Measurements from ENCODE around the gene VASH1.

VASH1 gene

DNA sequence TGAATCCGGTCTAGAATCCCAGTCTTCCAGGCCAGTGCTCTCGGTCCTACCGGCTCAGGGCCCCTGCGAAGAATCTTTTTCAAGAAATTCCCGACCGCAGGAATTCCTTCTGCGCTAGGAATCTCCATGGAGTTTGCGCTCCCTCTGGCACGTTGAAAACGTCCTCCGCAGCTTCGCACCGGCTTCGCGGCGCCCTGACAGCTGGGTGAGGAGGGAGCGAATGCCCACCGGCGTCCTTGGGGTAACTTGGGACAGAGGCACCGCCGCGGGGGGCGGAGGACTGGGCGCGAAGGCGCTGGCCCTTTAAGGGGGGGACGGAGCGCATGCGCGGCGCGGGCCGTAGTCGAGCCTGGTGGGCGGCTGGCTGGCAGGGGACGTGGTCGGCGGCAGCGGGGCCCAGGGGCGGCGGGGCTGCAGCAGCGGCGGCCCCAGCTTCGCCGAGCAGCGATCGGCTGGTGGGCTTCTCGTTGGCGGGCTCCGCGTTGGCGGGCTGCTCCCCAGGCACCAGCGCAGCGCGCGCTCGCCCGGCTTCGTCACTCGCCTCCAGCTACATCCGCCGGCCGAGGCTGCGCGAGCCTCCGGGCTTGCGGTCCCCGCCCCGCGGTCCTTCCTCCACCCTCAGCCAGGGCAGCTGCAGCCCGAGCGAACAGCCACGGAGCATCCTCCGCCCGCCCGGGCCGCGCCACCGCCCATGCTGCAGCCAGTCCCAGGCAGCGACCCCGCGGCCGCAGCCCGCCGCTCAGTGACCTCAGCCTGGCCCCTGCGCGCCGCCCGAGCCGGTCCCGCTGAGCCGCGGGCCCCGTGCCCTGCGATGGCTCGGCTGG is at the start of gene VASH1:
VASH1 (plus strand) TSS at position 333 of the 824 bp plus-strand sequence. CDS start 1,354 bp downstream, outside the sequence.
- H3K9ac ChIP-seq (ENCODE audit: insufficient read length, low read depth), result peak within 1 kb of the TSS; percentile 81
- DNase-seq (ENCODE audit: low read depth, low spot score), result no peak
- no peaks in the 10 kb centered on the region for H3K9me3 ChIP-seq (ENCODE audit: insufficient read depth, low read length)
- no peaks in the 10 kb centered on the region for H3K36me3 ChIP-seq (ENCODE audit: insufficient read depth, insufficient read length, low read length)
- H3K4me1 ChIP-seq (ENCODE audit: insufficient read depth, insufficient read length), result no peaks in the 10 kb centered on the region
- H3K4me3 ChIP-seq (ENCODE audit: insufficient read length, low read depth), result peak within 1 kb of the TSS; percentile 58
- TF ChIP-seq SUZ12 (IDR thresholded peaks at IDR 0.05; ENCODE audit: extremely low read depth, insufficient read depth, insufficient read length) (no peak), YY1 (IDR thresholded peaks at IDR 0.05; ENCODE audit: insufficient read depth, insufficient read length) (no peak), ZNF274 (IDR thresholded peaks at IDR 0.05; ENCODE audit: low read depth, low read length) (no peak)
- H3K27me3 ChIP-seq (ENCODE audit: insufficient read depth, insufficient read length), result peaks cover 41% of the 10 kb centered on the region

DNA sequence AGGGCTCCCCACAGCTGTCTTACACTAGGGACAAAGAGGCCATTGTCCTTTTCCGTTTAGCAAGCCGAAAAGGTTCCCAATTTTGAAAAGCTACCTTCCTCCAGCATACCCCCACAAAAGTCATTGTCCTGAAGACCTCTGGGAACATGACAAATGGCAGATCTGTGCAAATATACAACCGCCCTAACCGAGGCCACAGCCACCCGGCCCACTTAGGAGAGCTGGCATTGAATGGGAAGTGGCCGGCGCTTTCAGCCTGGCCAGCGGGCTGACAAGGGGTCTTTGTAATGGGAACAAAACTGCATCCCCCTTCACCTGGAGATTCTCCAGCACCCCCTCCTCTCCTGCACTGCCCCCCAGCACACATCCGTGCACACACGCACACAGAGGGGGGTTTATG is 48.1 kb upstream of the VASH1 start:
- H3K36me3 ChIP-seq (ENCODE audit: insufficient read depth, insufficient read length, low read length), result no peaks in the 10 kb centered on the region
- no peaks in the 10 kb centered on the region for H3K9me3 ChIP-seq (ENCODE audit: insufficient read depth, low read length)
- H3K4me1 ChIP-seq (ENCODE audit: insufficient read depth, insufficient read length), result no peaks in the 10 kb centered on the region
- DNase-seq (ENCODE audit: low read depth, low spot score), result no peak
- no peak overlapping the region for H3K4me3 ChIP-seq (ENCODE audit: insufficient read length, low read depth)
- no peaks in the 10 kb centered on the region for H3K27me3 ChIP-seq (ENCODE audit: insufficient read depth, insufficient read length)
- no peak for TF ChIP-seq YY1 (IDR thresholded peaks at IDR 0.05; ENCODE audit: insufficient read depth, insufficient read length)
- no peak for TF ChIP-seq ZNF274 (IDR thresholded peaks at IDR 0.05; ENCODE audit: low read depth, low read length)
- no peak for TF ChIP-seq SUZ12 (IDR thresholded peaks at IDR 0.05; ENCODE audit: extremely low read depth, insufficient read depth, insufficient read length)
- no peak overlapping the region for H3K9ac ChIP-seq (ENCODE audit: insufficient read length, low read depth)

DNA sequence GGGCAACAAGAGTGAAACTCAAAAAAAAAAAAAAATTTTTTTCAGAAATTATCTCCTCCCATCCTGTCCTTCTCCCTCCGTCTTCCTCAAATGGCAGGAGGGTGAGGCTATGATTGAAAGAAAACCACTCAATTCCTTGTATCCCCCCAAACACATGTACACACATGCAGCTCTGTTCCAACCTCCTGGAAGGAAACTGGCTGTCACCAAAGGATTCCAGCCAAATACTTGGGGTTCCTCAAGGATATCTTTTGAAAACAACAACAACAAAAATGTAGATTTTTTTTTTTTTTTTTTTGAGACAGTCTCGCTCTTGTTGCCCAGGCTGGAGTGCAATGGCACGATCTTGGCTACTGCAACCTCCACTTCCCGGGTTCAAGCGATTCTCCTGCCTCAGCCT is 46.8 kb upstream of the VASH1 start:
- H3K4me3 ChIP-seq (ENCODE audit: insufficient read length, low read depth), result no peak overlapping the region
- H3K36me3 ChIP-seq (ENCODE audit: insufficient read depth, insufficient read length, low read length), result no peaks in the 10 kb centered on the region
- H3K9ac ChIP-seq (ENCODE audit: insufficient read length, low read depth), result no peak overlapping the region
- DNase-seq (ENCODE audit: low read depth, low spot score), result no peak
- no peaks in the 10 kb centered on the region for H3K9me3 ChIP-seq (ENCODE audit: insufficient read depth, low read length)
- H3K4me1 ChIP-seq (ENCODE audit: insufficient read depth, insufficient read length), result no peaks in the 10 kb centered on the region
- H3K27me3 ChIP-seq (ENCODE audit: insufficient read depth, insufficient read length), result no peaks in the 10 kb centered on the region
- no peak for TF ChIP-seq ZNF274 (IDR thresholded peaks at IDR 0.05; ENCODE audit: low read depth, low read length)
- no peak for TF ChIP-seq SUZ12 (IDR thresholded peaks at IDR 0.05; ENCODE audit: extremely low read depth, insufficient read depth, insufficient read length)
- TF ChIP-seq YY1 (IDR thresholded peaks at IDR 0.05; ENCODE audit: insufficient read depth, insufficient read length), result no peak

DNA sequence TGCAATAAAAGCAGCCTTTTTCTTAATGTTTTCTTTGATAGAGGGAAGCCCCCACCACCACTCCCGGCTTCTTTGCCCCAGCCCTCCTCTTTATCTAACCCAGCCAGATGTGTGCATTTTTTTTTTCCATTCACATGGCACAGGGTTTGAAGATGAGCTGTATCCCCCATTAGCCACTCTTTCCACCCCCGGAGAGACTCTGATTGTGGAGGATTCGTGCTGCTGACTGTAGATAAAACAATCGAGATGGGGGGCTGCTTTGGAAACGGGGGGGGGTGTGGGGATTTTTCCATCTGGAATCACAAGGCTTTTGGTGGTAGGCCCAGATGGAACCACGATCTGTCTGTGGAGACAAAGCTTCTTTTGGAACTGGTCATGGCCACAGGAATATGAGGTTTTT is 46.2 kb upstream of the VASH1 start:
- H3K9ac ChIP-seq (ENCODE audit: insufficient read length, low read depth), result no peak overlapping the region
- H3K4me3 ChIP-seq (ENCODE audit: insufficient read length, low read depth), result no peak overlapping the region
- H3K9me3 ChIP-seq (ENCODE audit: insufficient read depth, low read length), result no peaks in the 10 kb centered on the region
- H3K27me3 ChIP-seq (ENCODE audit: insufficient read depth, insufficient read length), result no peaks in the 10 kb centered on the region
- no peak for TF ChIP-seq SUZ12 (IDR thresholded peaks at IDR 0.05; ENCODE audit: extremely low read depth, insufficient read depth, insufficient read length)
- TF ChIP-seq ZNF274 (IDR thresholded peaks at IDR 0.05; ENCODE audit: low read depth, low read length), result no peak
- TF ChIP-seq YY1 (IDR thresholded peaks at IDR 0.05; ENCODE audit: insufficient read depth, insufficient read length), result no peak
- H3K4me1 ChIP-seq (ENCODE audit: insufficient read depth, insufficient read length), result no peaks in the 10 kb centered on the region
- H3K36me3 ChIP-seq (ENCODE audit: insufficient read depth, insufficient read length, low read length), result no peaks in the 10 kb centered on the region
- DNase-seq (ENCODE audit: low read depth, low spot score), result no peak

DNA sequence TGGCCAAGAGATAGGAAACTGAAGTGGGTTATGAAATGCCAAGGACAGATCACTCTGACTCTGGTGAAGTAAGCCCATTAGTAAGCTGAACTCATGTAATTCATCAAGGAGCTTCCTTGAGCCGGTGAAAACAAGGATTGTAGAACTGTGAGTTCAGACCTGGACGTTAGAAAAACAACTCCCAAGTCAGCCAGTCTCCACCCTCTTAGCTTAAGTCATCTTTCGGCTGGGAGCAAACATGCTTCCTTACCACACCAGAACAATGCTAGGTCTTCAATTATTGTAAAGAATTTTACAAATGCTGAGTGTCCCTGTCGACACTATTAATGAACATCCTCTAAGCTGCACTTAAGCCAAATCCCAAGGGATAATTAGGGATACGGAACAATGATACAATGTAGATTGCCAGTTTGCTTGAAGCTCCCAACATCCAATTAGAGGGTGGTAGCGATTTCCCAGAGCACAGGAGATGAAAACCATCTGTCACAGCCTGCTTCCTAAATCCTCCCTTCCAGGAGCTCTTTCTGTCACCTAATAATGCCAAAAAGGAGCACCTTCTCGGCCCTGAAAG is 45.7 kb upstream of the VASH1 start:
- Histone ChIP-seq H3K36me3 (ENCODE audit: insufficient read depth, insufficient read length, low read length) (no peaks in the 10 kb centered on the region), H3K4me1 (ENCODE audit: insufficient read depth, insufficient read length) (peaks cover under 1% of the 10 kb centered on the region), H3K27me3 (ENCODE audit: insufficient read depth, insufficient read length) (no peaks in the 10 kb centered on the region), H3K9me3 (ENCODE audit: insufficient read depth, low read length) (no peaks in the 10 kb centered on the region), H3K9ac (ENCODE audit: insufficient read length, low read depth) (no peak overlapping the region), H3K4me3 (ENCODE audit: insufficient read length, low read depth) (no peak overlapping the region)
- TF ChIP-seq YY1 (IDR thresholded peaks at IDR 0.05; ENCODE audit: insufficient read depth, insufficient read length), result no peak
- no peak for TF ChIP-seq ZNF274 (IDR thresholded peaks at IDR 0.05; ENCODE audit: low read depth, low read length)
- TF ChIP-seq SUZ12 (IDR thresholded peaks at IDR 0.05; ENCODE audit: extremely low read depth, insufficient read depth, insufficient read length), result no peak
- DNase-seq (ENCODE audit: low read depth, low spot score), result no peak

DNA sequence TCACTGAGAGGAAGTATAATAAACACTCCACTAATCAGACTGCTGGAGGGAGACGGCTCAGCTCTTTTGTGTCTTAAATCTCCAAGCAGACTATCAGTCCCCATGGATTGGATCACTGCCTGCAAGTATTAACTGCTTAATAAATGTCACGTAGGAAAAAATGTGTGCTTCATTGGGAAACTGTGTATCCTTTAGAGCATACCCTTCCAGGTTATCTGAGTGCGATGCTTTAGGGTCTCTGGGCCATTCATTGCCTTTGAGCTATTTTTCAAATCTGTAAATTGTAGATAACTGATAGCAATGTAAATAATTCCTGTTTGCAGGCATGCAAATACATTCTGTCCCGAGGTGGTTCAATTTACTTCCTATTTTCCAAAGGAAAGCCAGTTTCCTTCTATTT is 45.0 kb upstream of the VASH1 start:
- DNase-seq (ENCODE audit: low read depth, low spot score), result no peak
- TF ChIP-seq YY1 (IDR thresholded peaks at IDR 0.05; ENCODE audit: insufficient read depth, insufficient read length), result no peak
- TF ChIP-seq SUZ12 (IDR thresholded peaks at IDR 0.05; ENCODE audit: extremely low read depth, insufficient read depth, insufficient read length), result no peak
- TF ChIP-seq ZNF274 (IDR thresholded peaks at IDR 0.05; ENCODE audit: low read depth, low read length), result no peak
- Histone ChIP-seq H3K9ac (ENCODE audit: insufficient read length, low read depth) (no peak overlapping the region), H3K9me3 (ENCODE audit: insufficient read depth, low read length) (no peaks in the 10 kb centered on the region), H3K4me3 (ENCODE audit: insufficient read length, low read depth) (no peak overlapping the region), H3K36me3 (ENCODE audit: insufficient read depth, insufficient read length, low read length) (no peaks in the 10 kb centered on the region), H3K27me3 (ENCODE audit: insufficient read depth, insufficient read length) (no peaks in the 10 kb centered on the region), H3K4me1 (ENCODE audit: insufficient read depth, insufficient read length) (peaks cover 2% of the 10 kb centered on the region)

DNA sequence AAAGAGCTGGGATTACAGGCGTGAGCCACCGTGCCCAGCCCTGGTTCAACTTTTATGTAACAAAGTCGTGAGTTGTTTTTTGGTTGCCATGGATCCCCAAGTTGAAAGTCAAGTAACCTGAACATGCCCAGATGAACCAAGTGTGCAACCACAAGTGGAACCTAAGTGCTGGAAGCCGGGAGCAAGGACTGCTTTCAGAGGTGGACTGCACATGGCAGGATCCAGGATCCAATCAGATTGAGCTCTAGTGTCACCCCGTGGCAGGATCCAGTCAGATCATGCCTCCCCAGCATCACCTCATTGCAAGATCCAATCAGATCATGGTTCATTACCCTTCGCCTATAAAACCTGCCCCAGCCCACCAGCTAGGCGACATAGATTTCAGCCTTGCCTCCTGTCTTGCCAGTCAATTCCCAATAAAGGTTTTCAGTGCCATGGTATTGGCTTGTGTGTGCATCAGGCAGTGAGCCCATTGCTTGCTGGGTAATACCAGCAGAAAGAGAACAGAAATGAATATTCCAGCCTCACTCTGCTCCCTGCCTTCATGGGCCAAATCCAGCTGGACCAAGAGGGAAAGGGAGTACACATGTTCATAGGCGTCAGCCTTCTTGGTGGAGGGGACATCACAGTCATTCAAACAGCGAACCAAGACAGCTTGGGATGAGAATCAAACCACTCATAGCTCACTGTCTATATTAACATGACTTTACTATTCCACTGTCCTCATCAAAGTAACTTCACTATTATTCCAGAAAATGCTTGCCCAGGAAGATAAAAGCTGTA is 43.6 kb upstream of the VASH1 start:
- Histone ChIP-seq H3K27me3 (ENCODE audit: insufficient read depth, insufficient read length) (no peaks in the 10 kb centered on the region), H3K4me1 (ENCODE audit: insufficient read depth, insufficient read length) (peaks cover 2% of the 10 kb centered on the region), H3K9me3 (ENCODE audit: insufficient read depth, low read length) (no peaks in the 10 kb centered on the region), H3K36me3 (ENCODE audit: insufficient read depth, insufficient read length, low read length) (no peaks in the 10 kb centered on the region), H3K4me3 (ENCODE audit: insufficient read length, low read depth) (no peak overlapping the region), H3K9ac (ENCODE audit: insufficient read length, low read depth) (no peak overlapping the region)
- TF ChIP-seq SUZ12 (IDR thresholded peaks at IDR 0.05; ENCODE audit: extremely low read depth, insufficient read depth, insufficient read length), result no peak
- TF ChIP-seq YY1 (IDR thresholded peaks at IDR 0.05; ENCODE audit: insufficient read depth, insufficient read length), result no peak
- no peak for TF ChIP-seq ZNF274 (IDR thresholded peaks at IDR 0.05; ENCODE audit: low read depth, low read length)
- DNase-seq (ENCODE audit: low read depth, low spot score), result no peak
